HG03135 (cell line): ENCODE results near the gene ANXA5.
A peak's percentile ranks its signal among the peaks of the same experiment; 100 is the strongest.
"Not testable (repeated sequence)": the region's sequence is repeated elsewhere in the genome, so short reads cannot be mapped to it uniquely, and the experiment has no call there.

Experiments used
- ATAC-seq: cut with Tn5 transposase; IDR thresholded peaks from one replicate; pipeline ENCODE4 v1.9.1; 2021; ENCODE audit warnings: mild to moderate bottlenecking, moderate library complexity; ENCODE audit not compliant: unreplicated experiment

ANXA5 gene

GRCh38 chr4:121696581-121697461 is at the start of gene ANXA5:
ANXA5 (minus strand) TSS chr4:121696980; CDS start chr4:121696589, 391 bp downstream.
- ATAC-seq, result peak; percentile 94

DNA sequence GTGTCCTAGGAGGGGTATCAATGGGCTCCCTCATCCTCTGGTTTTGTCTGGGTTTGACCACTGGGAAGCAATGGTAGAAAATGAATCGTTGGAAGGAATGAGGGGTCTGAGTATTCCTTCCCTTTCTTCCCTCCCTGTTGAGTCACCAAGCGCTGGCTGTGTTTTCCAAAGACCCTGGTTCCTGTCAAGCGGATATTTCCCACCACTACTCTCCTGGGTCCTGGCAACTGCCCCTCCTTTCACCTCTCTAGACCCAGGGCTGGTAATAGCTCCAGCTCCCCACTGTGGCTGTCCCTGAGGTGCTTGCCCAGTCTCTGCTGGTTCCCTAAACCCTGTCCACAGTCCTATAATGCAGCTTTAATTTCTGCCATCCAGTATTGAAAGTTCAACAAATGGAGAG is 46.0 kb upstream of the ANXA5 start:
- no peak for ATAC-seq

GRCh38 chr4:121741751-121742150 is 45.0 kb upstream of the ANXA5 start:
- ATAC-seq, result no peak

- ATAC-seq, result no peak
These were observed 44.1 kb upstream of the ANXA5 start for GRCh38 chr4:121740796-121741409.

GRCh38 chr4:121739575-121739974 is 42.8 kb upstream of the ANXA5 start:
- no peak for ATAC-seq

GRCh38 chr4:121738780-121739535 is 42.2 kb upstream of the ANXA5 start:
- no peak for ATAC-seq

DNA sequence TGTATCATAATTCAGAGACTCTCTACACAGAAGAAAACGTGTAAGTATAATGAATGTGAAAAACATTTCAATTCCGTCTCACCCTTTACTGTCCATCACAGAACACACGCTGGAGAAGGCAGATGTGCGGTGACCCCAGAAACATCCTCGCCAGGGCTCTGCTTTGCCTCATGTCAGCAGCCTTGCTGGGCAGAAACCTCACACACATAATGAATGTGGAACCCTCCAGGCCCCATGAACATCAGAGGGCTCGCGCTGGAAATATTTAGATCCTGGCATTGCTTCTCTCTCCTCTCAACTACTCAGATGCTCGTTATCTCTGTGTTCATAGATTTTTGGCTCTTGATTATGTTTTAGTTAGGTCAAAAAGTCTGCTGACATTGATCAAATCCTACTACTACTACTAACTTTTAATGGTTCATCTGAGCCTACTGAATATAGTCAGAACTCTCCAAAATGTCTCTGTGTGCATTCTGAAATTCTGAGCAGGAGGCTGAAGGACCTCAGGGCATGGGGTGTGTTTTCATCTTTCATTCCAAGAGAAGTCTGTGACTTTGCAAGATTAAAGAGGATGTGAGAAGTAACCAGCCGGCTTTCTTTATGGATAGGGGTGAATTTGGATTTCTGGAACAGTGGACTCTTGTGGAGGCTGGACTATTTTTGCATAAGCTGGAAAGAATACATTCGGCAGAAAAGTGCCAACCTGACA is 41.2 kb upstream of the ANXA5 start:
- ATAC-seq, result no peak

DNA sequence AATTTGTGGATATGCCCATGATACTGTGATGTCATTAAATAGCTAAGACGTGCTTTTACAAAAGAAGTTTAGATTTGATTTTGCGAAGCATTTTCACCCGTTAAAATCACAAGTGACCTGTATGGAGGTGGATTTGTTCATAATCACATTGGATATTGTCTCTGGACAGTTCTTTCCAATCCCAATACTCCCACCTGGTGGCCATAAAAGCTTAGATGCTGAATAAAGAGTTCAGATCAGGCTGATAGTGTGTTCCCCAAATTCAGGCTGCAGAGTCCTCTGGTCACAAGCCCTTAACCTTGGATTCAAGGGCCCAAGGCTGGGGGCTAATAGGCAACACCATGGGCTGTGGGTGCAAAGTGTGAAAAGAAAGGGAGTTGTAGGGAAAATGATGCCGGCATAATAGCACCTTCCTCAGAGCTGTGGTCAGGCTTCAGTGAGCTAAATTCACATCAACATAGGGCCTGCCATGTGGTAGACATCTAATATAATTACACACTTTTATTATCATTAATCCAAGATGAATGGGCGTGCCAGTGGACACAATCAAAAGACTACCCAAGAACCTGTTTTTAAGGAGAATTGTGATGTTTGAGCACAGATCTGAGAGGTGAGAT is 40.1 kb upstream of the ANXA5 start:
- peak; percentile 52 for ATAC-seq

- no peak for ATAC-seq
These were observed 37.8 kb upstream of the ANXA5 start for GRCh38 chr4:121734571-121734970.

GRCh38 chr4:121733942-121734341 is 37.2 kb upstream of the ANXA5 start:
- ATAC-seq, result no peak

- ATAC-seq, result not testable (repeated sequence)
These were observed 33.0 kb upstream of the ANXA5 start for GRCh38 chr4:121729753-121730152.

DNA sequence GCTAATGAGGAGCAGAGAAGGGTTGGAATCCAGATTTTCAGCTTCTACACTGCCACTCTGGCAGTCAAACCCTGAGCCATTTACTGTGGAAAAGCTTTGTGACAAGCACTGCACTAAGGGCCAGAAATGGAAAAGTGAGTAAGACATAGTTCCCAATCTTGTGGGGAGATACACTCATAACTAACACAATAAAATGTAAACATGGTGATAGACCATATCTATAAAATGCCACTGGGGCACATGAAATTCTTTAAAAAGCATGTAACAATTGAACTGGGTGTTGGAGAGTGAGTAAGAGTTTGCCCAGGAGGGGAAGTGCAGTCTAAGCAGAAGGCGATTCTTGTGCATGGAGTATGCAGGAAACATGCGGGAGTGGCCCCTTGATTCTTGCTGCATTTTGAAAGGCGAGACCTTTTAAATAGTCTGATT is 32.0 kb upstream of the ANXA5 start:
- no peak for ATAC-seq

DNA sequence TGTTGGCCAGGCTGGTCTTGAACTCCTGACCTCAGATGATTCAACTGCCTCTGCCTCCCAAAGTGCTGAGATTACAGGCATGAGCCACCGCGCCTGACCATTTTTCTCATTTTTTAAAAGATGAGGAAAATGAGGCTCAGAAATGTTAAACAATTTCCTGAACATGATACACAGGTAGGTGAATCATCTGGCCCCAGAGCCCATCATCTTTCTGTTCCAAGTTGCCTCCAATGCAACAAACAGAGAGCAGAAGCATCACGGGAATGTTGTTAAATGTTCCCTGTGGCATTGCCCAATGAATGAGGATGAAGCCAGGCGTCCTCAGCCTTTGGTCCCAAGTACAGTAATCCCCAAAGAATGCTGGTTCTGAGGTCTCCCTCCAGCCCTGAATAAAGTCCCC is 31.3 kb upstream of the ANXA5 start:
- ATAC-seq, result no peak

DNA sequence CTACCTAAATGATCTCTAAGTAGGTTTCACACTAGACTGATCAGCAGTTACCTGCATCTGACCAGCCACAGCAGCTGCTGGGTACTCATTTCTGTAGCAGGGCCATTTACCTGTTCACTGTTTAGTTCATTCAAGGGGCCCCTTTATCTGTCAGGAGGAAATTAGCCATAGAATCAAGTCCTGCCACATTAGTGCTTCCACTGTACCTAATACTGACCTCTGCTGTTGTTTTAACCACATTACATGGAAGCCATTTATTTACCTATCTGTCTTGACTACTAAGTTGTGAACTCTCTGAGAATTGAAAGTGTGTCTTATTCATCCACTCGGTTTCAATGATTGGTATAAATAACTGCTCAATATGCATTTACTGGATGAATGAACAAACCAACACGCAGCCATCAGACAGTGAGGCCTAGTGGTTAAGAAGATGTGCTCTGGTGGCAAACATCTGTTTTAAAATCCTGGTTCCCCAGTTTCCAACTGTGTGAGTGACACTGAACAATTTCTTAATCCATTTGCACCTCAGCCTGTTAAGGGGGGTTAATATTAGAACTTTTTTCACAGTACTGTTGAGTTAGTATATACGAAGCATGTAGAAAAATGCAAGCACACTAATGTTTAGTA is 30.0 kb upstream of the ANXA5 start:
- ATAC-seq, result peak; percentile 95

DNA sequence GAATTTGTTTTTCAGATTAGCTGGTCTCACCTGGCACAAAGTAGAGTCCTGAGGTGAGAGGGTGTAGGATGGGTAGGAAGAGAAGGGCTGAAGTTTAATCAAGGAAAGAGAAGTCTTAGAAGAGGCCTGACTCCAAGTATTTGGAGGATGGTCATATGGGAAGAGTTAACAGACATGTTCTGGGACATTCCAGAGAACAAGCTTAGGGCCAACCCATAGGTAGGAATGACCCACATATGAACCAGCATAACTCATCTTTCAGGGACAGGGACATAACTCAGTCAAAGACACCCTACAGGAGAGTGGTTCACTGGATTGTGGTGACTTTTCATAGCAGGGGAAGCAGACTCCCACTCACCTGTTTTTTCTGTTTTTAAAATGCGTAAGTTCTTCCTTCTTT is 27.9 kb upstream of the ANXA5 start:
- ATAC-seq, result no peak

- no peak for ATAC-seq
These were observed 24.9 kb upstream of the ANXA5 start for GRCh38 chr4:121721700-121722099.

GRCh38 chr4:121720109-121720508 is 23.3 kb upstream of the ANXA5 start:
- no peak for ATAC-seq

- no peak for ATAC-seq
These were observed 21.0 kb upstream of the ANXA5 start for GRCh38 chr4:121717680-121718237.

- ATAC-seq, result no peak
These were observed 17.8 kb upstream of the ANXA5 start for GRCh38 chr4:121714548-121714947.

GRCh38 chr4:121712783-121713182 is 16.0 kb upstream of the ANXA5 start:
- no peak for ATAC-seq
